HG03159 (cell line): Measurements from ENCODE around the gene SNX1.

Experiments used
- ATAC-seq: cut with Tn5 transposase; IDR thresholded peaks from one replicate; pipeline ENCODE4 v1.9.1; 2021; ENCODE audit warnings: mild to moderate bottlenecking, moderate library complexity; ENCODE audit not compliant: unreplicated experiment

Gene SNX1

DNA sequence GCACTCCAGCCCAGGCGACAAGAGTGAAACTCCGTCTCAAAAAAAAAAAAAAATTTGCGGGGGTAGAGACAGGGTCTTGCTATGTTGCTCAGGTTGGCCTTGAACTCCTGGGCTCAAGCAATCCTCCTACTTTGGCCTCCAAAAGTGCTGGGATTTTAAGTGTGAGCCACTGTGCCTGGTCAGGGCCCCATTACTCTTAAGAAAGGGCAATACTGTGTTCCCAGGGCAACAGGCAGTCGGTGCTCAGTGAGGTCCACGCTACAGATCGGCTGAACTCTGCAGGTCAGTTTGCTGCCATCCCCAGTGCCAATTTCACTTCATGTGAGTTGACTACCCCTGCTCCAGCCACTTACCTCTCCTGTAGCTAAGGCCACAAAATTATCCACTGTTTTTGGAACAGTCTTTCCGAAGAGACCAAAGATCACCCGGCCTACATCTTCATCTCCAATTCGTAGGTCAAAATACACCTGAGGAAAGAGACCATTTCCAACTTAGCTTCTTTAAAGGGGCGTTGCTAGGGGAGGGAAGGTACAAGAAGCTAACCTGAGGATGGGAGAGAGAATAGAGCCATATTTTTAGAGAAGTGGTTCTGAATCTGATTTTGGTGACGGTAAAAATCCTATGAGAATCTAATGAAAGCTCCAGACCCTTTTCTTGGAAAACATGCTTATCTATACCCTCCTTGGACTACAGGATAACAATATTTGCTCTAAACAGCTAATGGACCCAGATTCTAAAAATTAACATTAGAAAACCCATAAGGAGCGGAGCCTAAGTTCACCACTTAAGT is 66.1 kb downstream of the SNX1 start:
- ATAC-seq, result no peak

DNA sequence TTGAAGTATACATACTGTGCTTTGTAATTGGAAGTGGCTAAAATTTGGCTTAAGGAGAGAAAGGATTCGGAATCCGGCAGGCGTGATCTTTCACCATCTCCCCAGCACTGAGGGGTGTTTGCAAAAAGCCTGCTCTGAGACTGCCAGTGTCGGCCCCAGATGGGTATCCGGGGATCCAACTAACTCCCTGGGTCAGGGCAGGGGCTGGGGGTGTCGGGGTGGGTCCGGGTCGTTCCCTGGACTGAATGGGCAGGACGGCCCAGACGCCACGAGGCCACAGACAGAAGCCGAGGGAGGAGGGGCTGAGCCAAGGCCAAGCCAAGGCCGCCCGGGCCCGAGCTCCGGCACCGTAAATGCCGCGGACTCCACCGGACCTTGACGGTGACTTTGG is 66.7 kb downstream of the SNX1 start:
- peak; percentile 15 for ATAC-seq

DNA sequence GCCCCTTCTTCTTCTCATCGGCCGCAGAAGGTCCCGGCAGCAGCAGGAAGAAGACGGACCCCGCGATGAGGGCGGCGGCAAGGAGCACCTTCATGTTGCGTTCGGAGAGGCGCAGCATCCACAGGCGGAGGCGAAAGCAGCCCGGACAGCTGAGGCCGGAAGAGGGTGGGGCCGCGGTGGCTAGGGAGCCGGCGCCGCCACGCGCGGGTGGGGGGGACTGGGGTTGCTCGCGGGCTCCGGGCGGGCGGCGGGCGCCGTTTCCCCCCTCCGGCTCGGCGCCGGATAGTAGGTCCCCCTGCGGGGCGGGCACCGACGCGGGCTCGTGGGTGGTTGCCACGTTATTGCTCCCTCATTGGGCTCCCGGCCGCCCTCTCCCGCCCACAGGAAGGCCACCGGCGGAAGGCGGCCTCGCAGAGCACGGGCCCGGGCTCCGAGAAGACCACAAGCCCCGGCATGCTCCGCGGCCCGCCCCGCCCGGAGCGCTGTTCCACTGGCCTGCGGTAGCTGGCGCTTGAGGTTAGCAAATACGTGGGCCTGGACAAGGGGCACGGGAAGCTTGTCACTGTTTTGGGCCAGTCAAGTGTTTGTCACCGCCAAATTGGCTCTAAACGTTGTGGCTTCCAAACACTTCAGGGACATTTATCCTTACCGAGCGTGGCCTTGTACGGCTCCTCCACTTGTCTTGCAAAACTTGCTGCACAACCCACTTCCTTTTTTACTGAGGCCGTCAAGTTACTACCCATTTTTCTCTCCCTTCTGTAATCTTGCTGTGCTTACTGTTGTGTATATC is 67.3 kb downstream of the SNX1 start, which contains the start of gene PPIB:
Gene PPIB (minus strand): TSS at position 154 of the 790 bp plus-strand sequence. CDS start 36 bp downstream, at position 118.
- ATAC-seq, result peak; percentile 90

DNA sequence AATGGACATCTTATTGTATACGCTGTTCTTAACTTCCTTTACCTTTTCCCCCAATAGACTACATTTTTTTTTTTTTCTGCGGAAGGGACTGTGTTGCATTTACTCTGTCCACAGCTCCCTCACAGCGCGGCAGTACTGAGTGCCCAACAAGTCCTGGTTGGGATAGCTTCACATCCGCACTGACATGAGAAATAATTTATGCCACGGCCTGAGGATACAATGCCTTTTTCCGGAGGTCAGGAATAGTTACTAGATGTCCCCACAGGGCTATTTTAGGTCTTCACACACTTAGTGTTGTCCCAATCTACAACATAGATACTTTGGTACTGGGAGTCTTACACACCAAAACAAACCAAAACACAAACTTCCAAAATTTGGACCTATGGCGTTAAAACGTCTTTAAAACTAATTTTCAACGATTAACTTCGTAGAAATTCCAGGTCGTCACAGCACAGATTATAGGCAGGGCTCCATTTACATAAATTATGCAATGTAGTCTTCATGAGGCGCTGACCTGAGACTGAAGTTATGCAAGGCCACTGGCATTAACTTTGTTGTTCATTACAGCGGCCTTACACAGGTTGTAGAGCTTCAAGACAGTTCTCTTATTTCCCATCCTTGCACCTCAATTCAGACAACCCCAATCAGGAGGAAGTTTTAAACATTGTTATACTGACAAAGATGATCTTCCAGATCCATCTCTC is 68.0 kb downstream of the SNX1 start:
- no peak for ATAC-seq

DNA sequence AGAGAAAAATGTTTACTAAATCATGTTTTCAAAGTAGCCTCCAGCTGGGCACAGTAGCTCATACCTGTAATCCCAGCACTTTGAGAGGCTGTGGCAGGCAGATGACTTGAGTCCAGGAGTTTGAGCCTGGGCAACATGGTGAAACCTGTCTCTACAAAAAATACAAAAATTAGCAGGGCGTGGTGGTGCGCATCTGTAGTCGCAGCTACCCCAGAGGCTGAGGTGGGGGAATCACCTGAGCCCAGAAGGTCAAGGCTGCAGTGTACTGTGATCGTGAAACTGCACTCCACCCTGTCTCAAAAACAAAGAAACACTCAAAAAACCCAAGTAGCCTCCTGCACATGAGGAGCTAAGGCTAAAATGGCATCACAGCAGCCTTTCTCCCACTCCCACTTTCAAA is 68.7 kb downstream of the SNX1 start:
- ATAC-seq, result no peak

DNA sequence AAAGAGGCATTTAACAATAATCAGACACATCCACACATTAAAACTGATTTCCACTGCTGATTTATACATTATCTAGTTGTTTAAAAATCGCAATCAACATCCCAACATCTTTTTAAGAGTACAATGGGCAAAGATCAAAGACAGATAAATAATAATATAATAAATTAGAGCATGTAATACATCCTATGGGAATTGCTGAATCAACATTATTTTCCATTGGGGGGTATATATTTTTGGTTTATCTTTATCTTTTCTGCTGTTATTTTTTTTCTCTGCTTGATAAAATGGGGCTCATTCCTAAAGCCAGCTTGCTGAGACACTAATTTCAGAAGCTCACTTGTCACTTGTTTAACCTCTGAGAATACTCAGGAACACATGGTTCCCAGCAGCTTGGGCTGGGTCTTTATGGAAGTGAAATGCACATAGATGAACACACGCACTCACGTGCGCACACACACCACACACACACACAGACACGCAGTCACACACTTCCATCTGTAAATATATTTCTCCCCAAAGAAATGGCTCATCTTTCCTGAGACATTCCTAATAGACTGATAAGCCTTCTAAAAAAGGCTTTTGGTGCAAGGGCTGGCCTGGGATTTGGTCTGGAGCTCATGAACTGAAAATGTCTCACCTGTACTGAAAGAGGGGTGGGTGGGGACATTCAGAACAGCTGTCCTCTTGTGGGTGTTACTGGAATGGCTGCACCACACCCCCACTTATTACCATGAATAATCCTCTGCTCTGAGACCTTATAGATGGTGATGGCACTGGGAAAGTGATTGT is 70.5 kb downstream of the SNX1 start:
- no peak for ATAC-seq

DNA sequence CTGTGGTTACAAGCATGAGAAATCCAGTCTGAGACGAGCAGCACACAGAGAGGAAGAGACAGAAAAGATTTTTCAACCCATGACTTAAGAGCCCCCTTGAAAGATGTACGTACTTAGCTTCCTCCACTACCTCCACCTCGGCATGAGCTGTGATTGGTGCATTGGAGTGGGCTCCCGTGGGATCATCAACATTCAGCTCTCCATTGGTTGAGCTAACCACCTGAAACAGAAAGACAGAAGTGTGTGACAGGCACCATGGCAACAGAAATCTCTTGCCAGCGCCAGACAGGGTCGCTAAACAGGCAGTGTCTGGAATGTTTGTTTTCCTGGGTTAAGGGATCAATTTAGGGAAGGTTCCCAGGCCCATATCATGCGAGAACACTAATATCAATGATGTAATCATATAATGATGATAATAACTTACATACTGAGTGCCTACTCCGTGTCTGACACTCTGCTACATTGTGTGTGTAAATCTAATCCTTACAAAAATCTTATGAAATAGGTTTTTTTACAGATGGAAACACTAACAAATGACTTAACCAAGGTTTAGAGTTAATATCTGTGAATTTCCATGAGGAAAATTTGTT is 84.5 kb downstream of the SNX1 start:
- ATAC-seq, result no peak

DNA sequence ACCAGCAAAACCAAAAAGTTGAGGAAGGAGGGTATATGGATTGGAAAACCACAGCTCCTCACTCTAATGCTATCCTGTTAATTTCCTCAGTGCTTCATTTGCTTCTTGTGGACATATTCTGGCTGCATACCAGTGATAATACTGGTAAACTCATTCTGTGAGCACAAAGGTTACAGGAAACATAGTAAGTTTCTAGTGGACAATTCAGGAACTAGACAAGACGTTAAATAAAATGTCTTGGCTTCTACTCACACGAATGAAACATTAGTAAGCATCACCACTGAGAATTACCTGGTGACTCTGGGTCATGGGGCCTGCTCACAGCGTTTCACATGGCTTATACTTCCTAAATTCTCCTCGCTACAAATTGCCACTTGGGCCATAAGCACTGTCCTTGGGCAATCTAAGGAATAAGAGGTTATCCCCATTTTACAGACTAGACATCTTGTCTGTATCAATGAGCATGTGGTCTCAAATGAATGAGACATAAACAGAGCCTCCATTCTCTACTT is 87.1 kb downstream of the SNX1 start:
- ATAC-seq, result no peak

DNA sequence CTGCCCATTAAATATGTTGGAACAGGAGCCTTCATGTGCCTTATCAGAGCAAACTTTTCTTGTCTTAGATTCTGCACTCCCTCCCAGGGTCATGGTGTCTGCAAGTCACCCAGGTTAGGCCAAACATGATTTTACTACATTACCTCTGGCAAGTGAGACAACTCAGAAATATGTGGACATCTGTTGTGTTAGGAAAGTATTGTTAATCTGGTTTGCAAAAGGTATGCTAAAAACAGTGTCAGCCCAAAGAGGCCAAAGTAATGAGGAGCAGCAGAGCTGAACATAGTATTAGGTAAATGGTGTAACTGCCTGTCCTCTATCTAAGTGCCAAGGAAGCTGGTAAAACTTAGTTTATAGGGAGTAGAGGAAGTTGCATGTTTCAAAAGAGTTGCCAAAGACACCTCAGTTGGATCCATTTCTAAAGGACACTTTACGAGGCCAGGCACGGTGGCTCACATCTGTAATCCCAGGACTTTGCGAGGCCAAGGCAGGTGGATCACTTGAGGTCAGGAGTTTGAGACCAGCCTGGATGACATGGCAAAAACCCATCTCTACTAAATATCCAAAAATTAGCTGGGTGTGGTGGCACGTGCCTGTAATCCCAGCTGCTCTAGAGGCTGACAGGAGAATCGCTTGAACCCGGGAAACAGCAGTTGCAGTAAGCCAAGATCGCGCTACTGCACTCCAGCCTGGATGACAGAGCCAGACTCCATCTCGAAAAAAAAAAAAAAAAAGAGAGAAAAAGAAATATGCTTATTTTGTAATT is 89.5 kb downstream of the SNX1 start:
- no peak for ATAC-seq

DNA sequence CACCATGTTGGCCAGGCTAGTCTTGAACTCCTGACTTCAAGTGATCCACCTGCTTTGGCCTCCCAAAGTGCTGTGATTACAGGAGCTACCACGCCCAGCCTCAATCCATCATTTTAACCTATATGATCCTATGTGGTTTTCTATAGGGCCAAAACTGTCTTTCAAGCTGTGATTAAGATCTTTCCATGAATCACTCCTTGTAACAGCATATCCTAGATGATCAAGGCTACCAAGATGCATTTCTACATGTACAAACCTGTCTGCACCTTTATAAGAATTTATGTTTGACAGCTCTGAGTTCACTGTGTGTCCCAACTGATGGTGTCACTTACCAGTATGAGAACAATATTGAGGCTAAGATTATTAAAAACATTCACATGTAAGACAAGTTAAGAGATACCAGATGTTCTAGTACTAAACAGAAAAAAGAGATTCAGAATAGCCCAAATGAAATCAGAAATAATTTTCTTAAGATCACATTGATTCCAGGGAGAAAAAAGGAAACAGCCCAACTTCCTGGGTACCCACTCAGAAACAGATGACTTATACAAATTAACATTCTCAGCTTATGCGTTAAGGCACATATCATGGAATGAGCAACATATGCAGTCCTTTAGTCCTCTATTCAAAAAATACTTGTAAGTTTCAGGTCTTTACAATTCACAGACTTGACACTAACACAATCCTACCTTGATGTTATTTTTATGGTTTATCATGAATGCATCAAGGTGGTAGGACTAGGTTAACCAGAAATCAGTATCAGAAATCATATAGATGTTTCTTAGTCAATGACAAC is 91.8 kb downstream of the SNX1 start:
- no peak for ATAC-seq
